ENCODE data around the gene ESYT2.
A peak's percentile ranks its signal among the peaks of the same experiment; 100 is the strongest.
"Not testable (repeated sequence)": the region's sequence is repeated elsewhere in the genome, so short reads cannot be mapped to it uniquely, and the experiment has no call there.

The ESYT2 gene

DNA sequence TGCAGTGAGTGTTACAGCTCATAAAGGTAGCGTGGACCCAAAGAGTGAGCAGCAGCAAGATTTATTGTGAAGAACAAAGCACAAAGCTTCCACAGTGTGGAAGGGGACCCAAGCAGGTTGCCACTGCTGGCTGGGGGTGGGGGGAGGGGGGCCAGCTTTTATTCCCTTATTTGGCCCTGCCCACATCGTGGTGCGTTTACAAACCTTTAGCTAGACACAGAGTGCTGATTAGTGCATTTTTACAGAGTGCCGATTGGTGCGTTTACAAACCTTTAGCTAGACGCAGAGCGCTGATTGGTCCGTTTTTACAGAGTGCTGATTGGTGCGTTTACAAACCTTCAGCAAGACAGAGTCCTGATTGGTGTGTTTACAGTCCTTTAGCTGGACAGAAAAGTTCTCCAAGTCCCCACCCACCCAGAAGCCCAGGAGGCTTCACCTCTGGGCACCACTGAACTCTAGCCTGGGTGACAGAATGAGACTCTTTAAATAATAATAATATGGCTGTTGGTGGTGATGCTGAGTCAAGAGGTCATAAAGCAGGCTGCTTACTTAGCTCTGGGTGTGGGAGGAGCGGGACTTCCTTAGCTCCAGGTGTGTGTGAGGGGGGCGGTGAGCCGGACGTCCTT, 33.8 kb upstream of the ESYT2 start:
- POLR2A ChIA-PET = interaction anchor here (0.6 to 1.6 kb wide), 12 partner anchors 9 to 430 kb away, joined by 3 to 9 read pairs (median 5); partner anchors contain the start of genes ESYT2 and NCAPG2
- H3K4me3 ChIP-seq (ENCODE audit: low read depth, low read length) = peak overlapping the region; percentile 45
- H3K4me1 ChIP-seq (ENCODE audit: control insufficient read depth, insufficient read depth, low read length); H3K9me3 ChIP-seq (ENCODE audit: control insufficient read depth, insufficient read depth, low read depth, low read length); H3K27ac ChIP-seq (ENCODE audit: extremely low read depth, low read depth, low read length); H3K36me3 ChIP-seq (ENCODE audit: control insufficient read depth in 2 of 2, insufficient read depth in 1 of 2, low read length in 2 of 2); CTCF ChIA-PET: not testable (repeated sequence)
- peak; percentile 1; the same call in 1 of the 2 replicates for TF ChIP-seq ZNF335 (tag by site-specific recombination; conservative IDR thresholded peaks at IDR 0.05)
- TF ChIP-seq ZNF341 (tag by site-specific recombination; IDR thresholded peaks at IDR 0.05; ENCODE audit: low read depth) = peak; percentile 10; the same call in 1 of the 2 replicates
- TF ChIP-seq SP2 (tag by site-specific recombination; IDR thresholded peaks at IDR 0.05) = peak; percentile 64
- 0 out of 2 replicates have a peak, but pooled peaks have one; percentile 4 for TF ChIP-seq EGR2 (tag by site-specific recombination; IDR thresholded peaks at IDR 0.05; ENCODE audit: low read depth)

DNA sequence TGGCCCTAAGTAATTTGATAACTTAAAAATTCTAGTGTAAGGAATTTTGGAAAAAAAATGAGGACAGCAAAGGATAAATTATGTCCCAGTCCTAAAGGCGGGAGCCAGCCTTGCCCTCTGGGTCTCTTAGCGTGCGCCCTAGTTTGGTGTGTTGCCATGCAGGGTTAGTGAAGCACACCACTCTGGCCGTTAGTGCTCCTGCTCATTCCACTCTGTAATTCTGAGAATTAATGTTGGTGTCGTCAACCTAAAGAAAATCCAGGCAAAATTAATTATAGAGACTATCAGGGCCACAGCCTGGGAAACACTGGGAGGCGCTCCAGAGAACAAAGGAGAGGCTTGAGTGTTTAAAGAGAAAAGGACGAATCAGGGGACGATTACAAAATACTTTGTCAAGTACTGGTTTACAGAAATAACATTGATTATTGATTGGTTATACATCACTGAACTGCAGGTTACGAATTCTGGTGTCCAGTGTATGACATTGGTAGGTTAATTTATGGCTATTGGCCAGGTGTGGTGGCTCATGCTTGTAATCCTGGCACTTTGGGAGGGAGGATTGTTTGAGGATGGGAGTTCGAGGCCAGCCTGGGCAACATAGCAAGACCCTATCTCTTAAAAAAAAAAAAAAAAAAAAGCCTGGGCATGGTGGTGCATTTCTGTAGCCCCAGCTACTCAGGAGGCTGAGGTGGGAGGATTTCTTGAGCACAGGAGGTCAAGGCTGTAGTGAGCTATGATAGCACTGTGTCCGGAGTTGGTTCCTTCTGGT, 32.8 kb upstream of the ESYT2 start:
- TF ChIP-seq MYNN (tag by site-specific recombination; IDR thresholded peaks at IDR 0.05; ENCODE audit: borderline replicate concordance) = no peak
- TF ChIP-seq ZFP37 (tag by site-specific recombination; IDR thresholded peaks at IDR 0.05) = no peak
- TF ChIP-seq OVOL3 (tag by site-specific recombination; IDR thresholded peaks at IDR 0.05) = no peak
- no peak for TF ChIP-seq HOXD13 (CRISPR knock-in tag; IDR thresholded peaks at IDR 0.05; ENCODE audit: borderline replicate concordance)
- peak; percentile 75 for TF ChIP-seq ZNF121 (tag by site-specific recombination; IDR thresholded peaks at IDR 0.05)
- no peak for TF ChIP-seq ZBTB17 (tag by site-specific recombination; IDR thresholded peaks at IDR 0.05)
- TF ChIP-seq ZNF391 (tag by site-specific recombination; IDR thresholded peaks at IDR 0.05; ENCODE audit: borderline replicate concordance, low read depth) = no peak
- Histone ChIP-seq H3K4me3 (ENCODE audit: low read depth, low read length) (no peak overlapping the region), H3K36me3 (ENCODE audit: control insufficient read depth in 2 of 2, insufficient read depth in 1 of 2, low read length in 2 of 2) (no peaks in the 10 kb centered on the region), H3K4me1 (ENCODE audit: control insufficient read depth, insufficient read depth, low read length) (peaks cover 3% of the 10 kb centered on the region; the same call in 1 of the 2 replicates), H3K27ac (ENCODE audit: extremely low read depth, low read depth, low read length) (no peak overlapping the region), H3K9me3 (ENCODE audit: control insufficient read depth, insufficient read depth, low read depth, low read length) (no peaks in the 10 kb centered on the region)
- POLR2A ChIA-PET = no interaction called here
- CTCF ChIA-PET = interaction anchor here (0.7 kb wide), 1 partner anchor 158 kb away, joined by 3 read pairs; the partner anchor contains the start of gene NCAPG2

DNA sequence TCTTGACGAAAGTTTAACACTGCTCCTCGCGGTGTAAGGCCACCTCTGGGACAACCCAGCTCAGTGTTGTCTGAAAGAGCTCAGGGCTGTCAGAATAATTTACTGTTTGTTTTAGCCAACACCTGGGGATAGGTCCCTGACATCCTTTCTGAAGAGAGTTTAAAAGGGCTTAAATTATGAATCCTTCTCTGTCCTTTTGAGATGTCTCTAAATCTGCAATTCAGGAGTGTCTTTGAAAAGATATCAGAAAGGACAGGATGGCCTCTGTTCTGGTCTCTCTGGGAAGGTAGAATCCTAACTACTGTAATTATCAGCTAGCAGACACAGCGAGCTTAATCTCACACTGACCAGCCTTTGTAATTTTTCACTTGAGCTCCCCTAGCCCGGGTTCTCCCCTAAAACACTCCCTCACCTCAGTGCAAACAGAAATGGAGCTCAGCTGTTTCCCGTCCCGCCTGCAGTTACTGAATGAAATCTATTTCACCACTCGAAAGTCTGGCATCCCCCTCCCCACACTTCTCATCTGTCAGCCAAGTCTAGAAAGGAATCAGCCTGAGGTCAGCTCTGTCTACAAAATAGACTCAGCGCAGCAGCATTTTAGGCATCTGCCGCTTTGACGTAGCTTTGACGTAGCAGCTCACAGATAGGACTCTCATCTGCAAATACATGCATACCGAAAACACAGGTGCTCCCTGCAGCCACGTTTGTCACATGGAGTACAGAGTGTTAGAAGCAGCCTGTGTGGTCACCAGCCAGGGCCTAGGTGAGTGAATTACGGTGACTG, 31.9 kb upstream of the ESYT2 start:
- POLR2A ChIA-PET = no interaction called here
- no peaks in the 10 kb centered on the region for H3K9me3 ChIP-seq (ENCODE audit: control insufficient read depth, insufficient read depth, low read depth, low read length)
- H3K36me3 ChIP-seq (ENCODE audit: control insufficient read depth in 2 of 2, insufficient read depth in 1 of 2, low read length in 2 of 2) = no peaks in the 10 kb centered on the region
- peaks cover 3% of the 10 kb centered on the region; the same call in 1 of the 2 replicates for H3K4me1 ChIP-seq (ENCODE audit: control insufficient read depth, insufficient read depth, low read length)
- no peak overlapping the region for H3K4me3 ChIP-seq (ENCODE audit: low read depth, low read length)
- H3K27ac ChIP-seq (ENCODE audit: extremely low read depth, low read depth, low read length) = no peak overlapping the region
- CTCF ChIA-PET = interaction anchor here (0.6 kb wide), 1 partner anchor 78 kb away, joined by 5 read pairs; no protein-coding TSS in a partner anchor
- TF ChIP-seq ZNF585B (tag by site-specific recombination; IDR thresholded peaks at IDR 0.05) = no peak
- no peak for TF ChIP-seq MEIS1 (CRISPR knock-in tag; IDR thresholded peaks at IDR 0.05; ENCODE audit: borderline replicate concordance)
- no peak for TF ChIP-seq SCRT1 (tag by site-specific recombination; IDR thresholded peaks at IDR 0.05; ENCODE audit: borderline replicate concordance)
- TF ChIP-seq BCL11B (tag by site-specific recombination; IDR thresholded peaks at IDR 0.05; ENCODE audit: low read depth) = no peak
- TF ChIP-seq ZNF10 (tag by site-specific recombination; IDR thresholded peaks at IDR 0.05) = no peak
- no peak for TF ChIP-seq ZNF266 (tag by site-specific recombination; IDR thresholded peaks at IDR 0.05; ENCODE audit: low read depth)
- no peak for TF ChIP-seq FEZF1 (tag by site-specific recombination; IDR thresholded peaks at IDR 0.05)
- TF ChIP-seq KLF7 (tag by site-specific recombination; IDR thresholded peaks at IDR 0.05; ENCODE audit: borderline replicate concordance) = no peak
- TF ChIP-seq, protein P1, sequence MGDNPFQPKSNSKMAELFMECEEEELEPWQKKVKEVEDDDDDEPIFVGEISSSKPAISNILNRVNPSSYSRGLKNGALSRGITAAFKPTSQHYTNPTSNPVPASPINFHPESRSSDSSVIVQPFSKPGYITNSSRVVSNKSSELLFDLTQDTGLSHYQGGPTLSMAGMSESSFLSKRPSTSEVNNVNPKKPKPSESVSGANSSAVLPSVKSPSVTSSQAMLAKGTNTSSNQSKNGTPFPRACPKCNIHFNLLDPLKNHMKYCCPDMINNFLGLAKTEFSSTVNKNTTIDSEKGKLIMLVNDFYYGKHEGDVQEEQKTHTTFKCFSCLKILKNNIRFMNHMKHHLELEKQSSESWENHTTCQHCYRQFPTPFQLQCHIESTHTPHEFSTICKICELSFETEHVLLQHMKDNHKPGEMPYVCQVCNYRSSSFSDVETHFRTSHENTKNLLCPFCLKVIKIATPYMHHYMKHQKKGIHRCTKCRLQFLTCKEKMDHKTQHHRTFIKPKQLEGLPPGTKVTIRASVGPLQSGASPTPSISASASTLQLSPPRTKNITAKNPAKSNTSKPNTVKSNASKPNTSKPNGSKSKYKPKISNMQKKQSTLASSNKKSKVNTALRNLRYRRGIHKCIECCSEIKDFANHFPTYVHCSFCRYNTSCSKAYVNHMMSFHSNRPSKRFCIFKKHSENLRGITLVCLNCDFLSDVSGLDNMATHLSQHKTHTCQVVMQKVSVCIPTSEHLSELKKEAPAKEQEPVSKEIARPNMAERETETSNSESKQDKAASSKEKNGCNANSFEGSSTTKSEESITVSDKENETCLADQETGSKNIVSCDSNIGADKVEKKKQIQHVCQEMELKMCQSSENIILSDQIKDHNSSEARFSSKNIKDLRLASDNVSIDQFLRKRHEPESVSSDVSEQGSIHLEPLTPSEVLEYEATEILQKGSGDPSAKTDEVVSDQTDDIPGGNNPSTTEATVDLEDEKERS (tag by site-specific recombination; IDR thresholded peaks at IDR 0.05) = no peak
- no peak for TF ChIP-seq ZNF548 (tag by site-specific recombination; IDR thresholded peaks at IDR 0.05)
- no peak for TF ChIP-seq ZNF501 (tag by site-specific recombination; IDR thresholded peaks at IDR 0.05)
- TF ChIP-seq, protein P2, sequence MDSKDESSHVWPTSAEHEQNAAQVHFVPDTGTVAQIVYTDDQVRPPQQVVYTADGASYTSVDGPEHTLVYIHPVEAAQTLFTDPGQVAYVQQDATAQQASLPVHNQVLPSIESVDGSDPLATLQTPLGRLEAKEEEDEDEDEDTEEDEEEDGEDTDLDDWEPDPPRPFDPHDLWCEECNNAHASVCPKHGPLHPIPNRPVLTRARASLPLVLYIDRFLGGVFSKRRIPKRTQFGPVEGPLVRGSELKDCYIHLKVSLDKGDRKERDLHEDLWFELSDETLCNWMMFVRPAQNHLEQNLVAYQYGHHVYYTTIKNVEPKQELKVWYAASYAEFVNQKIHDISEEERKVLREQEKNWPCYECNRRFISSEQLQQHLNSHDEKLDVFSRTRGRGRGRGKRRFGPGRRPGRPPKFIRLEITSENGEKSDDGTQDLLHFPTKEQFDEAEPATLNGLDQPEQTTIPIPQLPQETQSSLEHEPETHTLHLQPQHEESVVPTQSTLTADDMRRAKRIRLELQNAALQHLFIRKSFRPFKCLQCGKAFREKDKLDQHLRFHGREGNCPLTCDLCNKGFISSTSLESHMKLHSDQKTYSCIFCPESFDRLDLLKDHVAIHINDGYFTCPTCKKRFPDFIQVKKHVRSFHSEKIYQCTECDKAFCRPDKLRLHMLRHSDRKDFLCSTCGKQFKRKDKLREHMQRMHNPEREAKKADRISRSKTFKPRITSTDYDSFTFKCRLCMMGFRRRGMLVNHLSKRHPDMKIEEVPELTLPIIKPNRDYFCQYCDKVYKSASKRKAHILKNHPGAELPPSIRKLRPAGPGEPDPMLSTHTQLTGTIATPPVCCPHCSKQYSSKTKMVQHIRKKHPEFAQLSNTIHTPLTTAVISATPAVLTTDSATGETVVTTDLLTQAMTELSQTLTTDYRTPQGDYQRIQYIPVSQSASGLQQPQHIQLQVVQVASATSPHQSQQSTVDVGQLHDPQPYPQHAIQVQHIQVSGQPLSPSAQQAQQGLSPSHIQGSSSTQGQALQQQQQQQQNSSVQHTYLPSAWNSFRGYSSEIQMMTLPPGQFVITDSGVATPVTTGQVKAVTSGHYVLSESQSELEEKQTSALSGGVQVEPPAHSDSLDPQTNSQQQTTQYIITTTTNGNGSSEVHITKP (tag by site-specific recombination; IDR thresholded peaks at IDR 0.05) = no peak
